SK-N-SH (cell line): ENCODE data around the gene PRKCH. TPM values are rescaled to one million over a fixed set of nuclear protein-coding genes. Genes with fewer than 3 reads are reported as not detected.
A peak's percentile ranks its signal among the peaks of the same experiment; 100 is the strongest.

Experiments
- CTCF ChIA-PET: fragments of 300-600, 350-600 bp; formaldehyde crosslinking; extraction: SDS; loops from one replicate; lab custom pipeline; 2021; lab: Yijun Ruan, JAX
- POLR2A ChIA-PET: fragments of 350-600 bp; sonication (Branson Sonifier 250); formaldehyde crosslinking; extraction: SDS; loops from one replicate; lab custom pipeline; 2020; ENCODE audit warnings: antibody characterized with exemption, inconsistent platforms; lab: Yijun Ruan, JAX
- DNase-seq: peaks from one replicate; pipeline ENCODE4 v3.0.0; 2012
- H2AFZ ChIP-seq: fragments of 200-600 bp; sonication (generic); 2 replicates; pipeline ENCODE4 v1.8.1; 2016; ENCODE audit warnings: antibody characterized with exemption, mild to moderate bottlenecking, low read depth
- H3F3A ChIP-seq: fragments of 200-600 bp; sonication (generic); replicated peaks from 2 replicates; pipeline ENCODE3; 2016; ENCODE audit warnings: antibody characterized with exemption, mild to moderate bottlenecking; ENCODE audit not compliant: insufficient read depth
- H3K27ac ChIP-seq, 2 experiments: fragments of 200-500 bp in 1 of 2; fragments of 200-600 bp in 1 of 2; sonication (Bioruptor generic) in 1 of 2; sonication (generic), shearing (Covaris generic) in 1 of 2; 2 replicates each; pipeline versions ENCODE4 v1.5.1 to v1.6.1; 2014 to 2016; ENCODE audit warnings: low read depth in 2 of 2, inconsistent platforms in 1 of 2, low read length in 1 of 2, mild to moderate bottlenecking in 1 of 2, mixed read lengths in 1 of 2
- H3K27me3 ChIP-seq: fragments of 200-600 bp; sonication (generic), shearing (Covaris generic); 2 replicates; pipeline ENCODE4 v1.6.1; 2016; ENCODE audit warnings: mixed run types; ENCODE audit not compliant: insufficient read depth
- H3K36me3 ChIP-seq, 2 experiments: fragments of 200-500 bp in 1 of 2; fragments of 200-600 bp in 1 of 2; sonication (Bioruptor generic) in 1 of 2; sonication (generic) in 1 of 2; replicated peaks in 1 of 2; 2 replicates each; pipeline versions ENCODE3 to v1.5.1; 2014 to 2016; ENCODE audit warnings: low read length in 1 of 2, mild to moderate bottlenecking in 1 of 2; ENCODE audit not compliant: insufficient read depth in 2 of 2, control insufficient read depth in 1 of 2
- H3K4me1 ChIP-seq, 2 experiments: fragments of 200-500 bp in 1 of 2; fragments of 200-600 bp in 1 of 2; sonication (Bioruptor generic) in 1 of 2; sonication (generic), shearing (Covaris generic) in 1 of 2; 2 replicates each; pipeline versions ENCODE4 v1.5.1 to v1.6.1; 2014 to 2016; ENCODE audit warnings: low read depth in 1 of 2, low read length in 1 of 2, mixed run types in 1 of 2; ENCODE audit not compliant: insufficient read depth in 2 of 2, control insufficient read depth in 1 of 2
- H3K4me2 ChIP-seq: fragments of 200-600 bp; sonication (generic), shearing (Covaris generic); 2 replicates; pipeline ENCODE4 v1.6.1; 2017; ENCODE audit warnings: mixed run types
- H3K4me3 ChIP-seq, 2 experiments: fragments of 200-500 bp in 1 of 2; fragments of 200-600 bp in 1 of 2; sonication (Bioruptor generic) in 1 of 2; sonication (generic), shearing (Covaris generic) in 1 of 2; 2 replicates each; pipeline versions ENCODE4 v1.5.1 to v1.8.1; 2014 to 2016; ENCODE audit warnings: low read depth in 2 of 2, inconsistent platforms in 1 of 2, low read length in 1 of 2, mild to moderate bottlenecking in 1 of 2, mixed read lengths in 1 of 2, moderate library complexity in 1 of 2
- H3K79me2 ChIP-seq: fragments of 200-600 bp; sonication (generic); 2 replicates; pipeline ENCODE4 v1.8.1; 2017; ENCODE audit warnings: mild to moderate bottlenecking; ENCODE audit not compliant: insufficient read depth
- H3K9ac ChIP-seq: fragments of 200-600 bp; sonication (generic); 2 replicates; pipeline ENCODE4 v1.6.1; 2017; ENCODE audit warnings: mixed run types
- H3K9me2 ChIP-seq: fragments of 200-600 bp; sonication (generic); 2 replicates; pipeline ENCODE4 v1.6.1; 2017; ENCODE audit warnings: mixed run types
- H3K9me3 ChIP-seq: fragments of 200-600 bp; sonication (generic); 2 replicates; pipeline ENCODE4 v1.6.1; 2017; ENCODE audit warnings: mixed run types, mild to moderate bottlenecking, moderate library complexity
- H4K20me1 ChIP-seq: fragments of 200-600 bp; sonication (generic); 2 replicates; pipeline ENCODE4 v1.6.1; 2017; ENCODE audit warnings: mild to moderate bottlenecking, mixed run types; ENCODE audit not compliant: insufficient read depth
- CTCF ChIP-seq: fragments of 200-600 bp; sonication (generic); IDR thresholded peaks from 2 replicates; pipeline ENCODE4 v1.6.1; 2017; ENCODE audit warnings: antibody characterized with exemption, mild to moderate bottlenecking, moderate library complexity
- ELF1 ChIP-seq: IDR thresholded peaks from 2 replicates; pipeline ENCODE4 v1.4.0; 2012
- EP300 ChIP-seq, 2 experiments: IDR thresholded peaks; 2 replicates each; pipeline versions ENCODE4 v1.4.0 to v1.6.1; 2012; ENCODE audit warnings: borderline replicate concordance in 1 of 2, low read depth in 1 of 2, low read length in 1 of 2
- EZH2phosphoT487 ChIP-seq: fragments of 200-600 bp; sonication (generic); IDR thresholded peaks from 2 replicates; pipeline ENCODE4 v1.6.1; 2017; ENCODE audit warnings: low read depth, mixed run types, mild to moderate bottlenecking, antibody characterized with exemption, moderate library complexity, borderline replicate concordance
- FOXJ3 ChIP-seq: sonication (generic); formaldehyde crosslinking; IDR thresholded peaks from 2 replicates; pipeline ENCODE4 v1.5.1; 2020; ENCODE audit warnings: mild to moderate bottlenecking, missing genetic modification reagents
- FOXM1 ChIP-seq: IDR thresholded peaks from 2 replicates; pipeline ENCODE4 v1.4.0; 2012; ENCODE audit warnings: low read depth, mild to moderate bottlenecking
- MAX ChIP-seq: IDR thresholded peaks from 2 replicates; pipeline ENCODE4 v1.4.0; 2012; ENCODE audit warnings: low read depth
- MEF2A ChIP-seq: IDR thresholded peaks from 2 replicates; pipeline ENCODE4 v1.4.0; 2012; ENCODE audit warnings: low read depth, borderline replicate concordance
- MXI1 ChIP-seq: IDR thresholded peaks from 2 replicates; pipeline ENCODE4 v1.6.1; 2012; ENCODE audit warnings: mild to moderate bottlenecking, low read depth, low read length, improper control_type of control experiment
- NFIC ChIP-seq: IDR thresholded peaks from 2 replicates; pipeline ENCODE4 v1.4.0; 2012; ENCODE audit warnings: borderline replicate concordance
- NRF1 ChIP-seq: IDR thresholded peaks from 2 replicates; pipeline ENCODE4 v1.6.1; 2012; ENCODE audit warnings: low read depth, mild to moderate bottlenecking, low read length
- PBX3 ChIP-seq: IDR thresholded peaks from 2 replicates; pipeline ENCODE4; 2012
- RAD21 ChIP-seq: IDR thresholded peaks from 2 replicates; pipeline ENCODE4 v1.6.1; 2012; ENCODE audit warnings: mild to moderate bottlenecking, low read length
- RCOR1 ChIP-seq: fragments of 150-350 bp; IDR thresholded peaks from 2 replicates; pipeline ENCODE4 v1.6.1; 2017; ENCODE audit warnings: antibody characterized with exemption, low read length
- RFX5 ChIP-seq: IDR thresholded peaks from 2 replicates; pipeline ENCODE4 v1.6.1; 2012; ENCODE audit warnings: mild to moderate bottlenecking, improper control_type of control experiment, low read length
- SIN3A ChIP-seq: IDR thresholded peaks from 2 replicates; pipeline ENCODE4 v1.6.1; 2012; ENCODE audit warnings: low read depth, mild to moderate bottlenecking, low read length, moderate library complexity, borderline replicate concordance
- TAF1 ChIP-seq: IDR thresholded peaks from 2 replicates; pipeline ENCODE4 v1.6.1; 2012; ENCODE audit warnings: low read depth, mild to moderate bottlenecking, low read length, moderate library complexity, borderline replicate concordance
- TEAD4 ChIP-seq: IDR thresholded peaks from 2 replicates; pipeline ENCODE4 v1.4.0; 2012; ENCODE audit warnings: mild to moderate bottlenecking, borderline replicate concordance; ENCODE audit not compliant: insufficient read depth
- USF1 ChIP-seq: IDR thresholded peaks from 2 replicates; pipeline ENCODE4 v1.4.0; 2012; ENCODE audit warnings: low read depth, borderline replicate concordance
- WGBS: methylation state at CpG from one replicate; pipeline ENCODE4 v1.1.6; 2017; ENCODE audit warnings: low lambda C conversion rate; 5-methylcytosine and 5-hydroxymethylcytosine counted together
- polyA plus RNA-seq, 3 experiments: library from polyadenylated mRNA; depleted of rRNA; stranded (reverse); fragments of >200 nt; gene quantifications; 2 replicates each; pipeline ENCODE4 v1.2.3, GENCODE V29; 2012

The PRKCH gene
- polyA plus RNA-seq, 1 of the 3 experiments (the other 2 are of a cell fraction): 4.2 TPM

- Histone ChIP-seq H3K27ac (peak overlapping the region in 1 of 2 experiments; percentile 73; a peak in 1 of 4 replicates), H3K4me2 (no peak overlapping the region), H4K20me1 (no peaks in the 10 kb centered on the region), H3K9me3 (no peaks in the 10 kb centered on the region), H3K9ac (no peak overlapping the region), H3K9me2 (no peaks in the 10 kb centered on the region), H3K4me3 (no peak overlapping the region), H3K27me3 (no peaks in the 10 kb centered on the region), H3K79me2 (no peaks in the 10 kb centered on the region), H3F3A (peaks cover 5% of the 10 kb centered on the region), H3K4me1 (peaks cover 10 to 21% of the 10 kb centered on the region in 2 experiments; a peak in 3 of 4 replicates), H2AFZ (no peak overlapping the region), H3K36me3 (no peaks in the 10 kb centered on the region)
- TF ChIP-seq USF1 (no peak), NFIC (no peak), MEF2A (no peak), PBX3 (no peak), TEAD4 (no peak), RFX5 (no peak), RAD21 (no peak), EZH2phosphoT487 (no peak), RCOR1 (no peak), NRF1 (no peak), FOXM1 (no peak), FOXJ3 (CRISPR knock-in tag) (no peak), EP300 (IDR thresholded peaks at IDR 0.05; ENCODE audit: borderline replicate concordance in 1 of 2, low read depth in 1 of 2, low read length in 1 of 2) (no peak), TAF1 (no peak), SIN3A (no peak), MXI1 (no peak), MAX (no peak), CTCF (no peak), ELF1 (no peak)
- CTCF ChIA-PET: no interaction called here
- WGBS: 73% methylated on average over 6 of the region's 6 CpGs
- POLR2A ChIA-PET: no interaction called here
- DNase-seq: no peak
Observed at GRCh38 chr14:61555056-61555838, 233.9 kb downstream of the PRKCH start.
